AG09309 (cell line): ENCODE measurements around the gene CCDC136.

Experiments
- DNase-seq: peaks from one replicate; pipeline ENCODE4 v3.0.0-alpha.2; 2010; ENCODE audit warnings: low read depth
- H3K4me3 ChIP-seq: 2 replicates; pipeline ENCODE4 v1.5.1; 2011; ENCODE audit warnings: mild to moderate bottlenecking, low read depth, low read length, moderate library complexity; ENCODE audit not compliant: control insufficient read depth
- CTCF ChIP-seq: IDR thresholded peaks from 2 replicates; pipeline ENCODE4 v1.5.1; 2011; ENCODE audit warnings: mild to moderate bottlenecking, low read depth, low read length, inconsistent platforms; ENCODE audit not compliant: insufficient read depth, control insufficient read depth; ENCODE audit errors: missing control alignments

CCDC136 gene

GRCh38 chr7:128830231-128831177 is 38.7 kb downstream of the CCDC136 start, which contains the start of gene FLNC:
Gene FLNC (plus strand): TSS chr7:128830406. CDS start chr7:128830638, 232 bp downstream.
- H3K4me3 ChIP-seq, result peak within 1 kb of the TSS; percentile 90
- DNase-seq, result no peak

GRCh38 chr7:128831178-128831993 is 39.6 kb downstream of the CCDC136 start:
- TF ChIP-seq CTCF, result no peak
- DNase-seq, result no peak
- peak overlapping the region; percentile 90 for H3K4me3 ChIP-seq

More at GRCh38 chr7:128830231-128831177, 38.7 kb downstream of the CCDC136 start, which contains the start of gene FLNC:
- no peak for TF ChIP-seq CTCF

GRCh38 chr7:128831994-128832879 is 40.5 kb downstream of the CCDC136 start:
- no peak for TF ChIP-seq CTCF
- peak overlapping the region; percentile 90 for H3K4me3 ChIP-seq
- DNase-seq, result no peak

- no peak for TF ChIP-seq CTCF
- peak overlapping the region; percentile 90 for H3K4me3 ChIP-seq
- DNase-seq, result no peak
Observed at GRCh38 chr7:128832880-128833147, 41.0 kb downstream of the CCDC136 start.

- no peak for DNase-seq
Observed at GRCh38 chr7:128833148-128833945, 41.6 kb downstream of the CCDC136 start.

More at GRCh38 chr7:128833148-128833945, 41.6 kb downstream of the CCDC136 start:
- no peak for TF ChIP-seq CTCF
- peak overlapping the region; percentile 90 for H3K4me3 ChIP-seq
